Measurements from ENCODE around the gene ISOC2. TPM values are rescaled to one million over a fixed set of nuclear protein-coding genes. Genes with fewer than 3 reads are reported as not detected.

Gene ISOC2
- total and polyA plus RNA-seq, 12 donors: 42.5 to 117 (median 50.0) TPM

DNA sequence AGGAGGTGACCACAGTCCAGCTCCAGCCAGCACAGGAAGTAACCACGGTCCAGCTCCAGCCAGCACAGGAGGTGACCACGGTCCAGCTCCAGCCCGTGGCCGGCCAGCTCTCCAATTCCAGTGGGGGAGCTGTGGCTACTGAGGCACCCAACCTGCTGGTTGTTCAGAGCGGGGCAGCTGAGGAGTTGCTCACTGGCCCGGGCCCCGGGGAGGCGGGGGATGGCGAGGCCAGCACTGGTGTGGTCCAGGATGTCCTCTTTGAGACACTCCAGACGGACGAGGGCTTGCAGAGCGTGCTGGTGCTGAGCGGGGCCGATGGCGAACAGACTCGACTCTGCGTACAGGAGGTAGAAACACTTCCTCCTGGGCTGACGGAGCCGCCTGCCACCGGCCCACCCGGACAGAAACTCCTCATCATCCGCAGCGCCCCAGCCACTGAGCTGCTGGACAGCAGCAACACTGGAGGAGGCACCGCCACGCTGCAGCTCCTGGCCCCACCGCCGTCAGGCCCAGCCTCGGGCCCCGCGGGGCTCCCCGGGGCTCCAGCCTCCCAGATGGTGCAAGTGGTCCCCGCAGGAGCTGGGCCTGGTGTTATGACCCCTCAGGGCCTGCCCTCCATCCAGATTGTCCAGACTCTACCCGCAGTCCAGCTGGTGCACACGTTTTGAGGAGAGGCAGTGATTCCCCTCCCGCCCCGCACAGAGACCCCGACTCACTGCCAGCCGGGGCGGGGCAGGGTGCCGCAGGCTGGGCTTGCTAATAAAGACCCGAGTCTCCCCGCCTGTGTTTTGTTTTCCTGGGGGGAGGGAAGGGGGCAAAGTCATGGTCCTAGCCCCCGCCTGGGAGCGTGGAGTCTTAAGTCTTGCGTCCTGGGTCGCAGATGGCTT is 22.5 kb upstream of the ISOC2 start:
- peaks cover 27 to 69% (median 48%) of the 10 kb centered on the region in 9 donors for H3K4me1 ChIP-seq
- DNase-seq (peak in 1 of 2 donors; percentile 14), ATAC-seq (no peak)
- 63 to 64% methylated on average over 46 of the region's 46 CpGs for WGBS, 2 donors
- H3K9me3 ChIP-seq: no peaks in the 10 kb centered on the region
- no peaks in the 10 kb centered on the region for H3K27me3 ChIP-seq
- H3K4me3 ChIP-seq: peak overlapping the region; percentile 53 to 72 (median 66)
- peaks cover 0 to 26% (median 10%) of the 10 kb centered on the region in 9 donors for H3K36me3 ChIP-seq
- peak overlapping the region in 8 of 10 donors; percentile 82 to 95 (median 88) for H3K27ac ChIP-seq
- intact Hi-C loops (cut with DNase I): no loop called here
- TF ChIP-seq, protein P1, sequence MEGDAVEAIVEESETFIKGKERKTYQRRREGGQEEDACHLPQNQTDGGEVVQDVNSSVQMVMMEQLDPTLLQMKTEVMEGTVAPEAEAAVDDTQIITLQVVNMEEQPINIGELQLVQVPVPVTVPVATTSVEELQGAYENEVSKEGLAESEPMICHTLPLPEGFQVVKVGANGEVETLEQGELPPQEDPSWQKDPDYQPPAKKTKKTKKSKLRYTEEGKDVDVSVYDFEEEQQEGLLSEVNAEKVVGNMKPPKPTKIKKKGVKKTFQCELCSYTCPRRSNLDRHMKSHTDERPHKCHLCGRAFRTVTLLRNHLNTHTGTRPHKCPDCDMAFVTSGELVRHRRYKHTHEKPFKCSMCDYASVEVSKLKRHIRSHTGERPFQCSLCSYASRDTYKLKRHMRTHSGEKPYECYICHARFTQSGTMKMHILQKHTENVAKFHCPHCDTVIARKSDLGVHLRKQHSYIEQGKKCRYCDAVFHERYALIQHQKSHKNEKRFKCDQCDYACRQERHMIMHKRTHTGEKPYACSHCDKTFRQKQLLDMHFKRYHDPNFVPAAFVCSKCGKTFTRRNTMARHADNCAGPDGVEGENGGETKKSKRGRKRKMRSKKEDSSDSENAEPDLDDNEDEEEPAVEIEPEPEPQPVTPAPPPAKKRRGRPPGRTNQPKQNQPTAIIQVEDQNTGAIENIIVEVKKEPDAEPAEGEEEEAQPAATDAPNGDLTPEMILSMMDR (IDR thresholded peaks at IDR 0.05): no peak

DNA sequence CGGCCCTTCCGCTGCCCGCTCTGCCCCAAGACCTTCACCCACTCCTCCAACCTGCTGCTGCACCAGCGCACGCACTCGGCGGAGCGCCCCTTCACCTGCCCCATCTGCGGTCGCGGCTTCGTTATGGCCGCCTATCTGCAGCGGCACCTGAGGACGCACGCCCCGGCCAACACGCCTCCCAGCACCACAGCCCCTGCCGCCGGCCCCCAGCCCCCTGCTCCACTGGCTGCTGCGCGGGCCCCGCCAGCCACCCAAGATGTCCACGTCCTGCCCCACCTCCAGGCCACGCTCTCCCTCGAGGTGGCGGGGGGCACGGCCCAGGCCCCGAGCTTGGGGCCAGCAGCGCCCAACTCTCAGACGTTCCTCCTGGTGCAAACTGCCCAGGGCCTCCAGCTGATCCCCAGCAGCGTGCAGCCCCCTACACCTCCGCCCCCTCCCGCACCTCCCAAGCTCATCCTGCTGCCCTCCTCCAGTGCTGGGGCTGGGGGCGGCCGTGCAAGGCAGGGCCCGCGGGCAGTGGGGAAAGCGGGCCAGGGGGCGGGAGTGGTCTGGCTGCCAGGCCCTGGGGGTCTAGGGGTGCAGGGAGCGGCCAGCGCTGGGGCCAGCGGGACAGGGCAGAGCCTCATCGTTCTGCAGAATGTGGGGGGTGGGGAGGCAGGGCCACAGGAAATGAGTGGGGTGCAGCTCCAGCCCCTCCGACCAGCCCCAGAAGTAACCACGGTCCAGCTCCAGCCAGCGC is 21.7 kb upstream of the ISOC2 start:
- 90% methylated on average over 39 to 47 of the region's 47 CpGs for WGBS, 2 donors
- Histone ChIP-seq H3K27ac (no peak overlapping the region), H3K36me3 (peaks cover 0 to 26% (median 10%) of the 10 kb centered on the region in 9 donors), H3K27me3 (no peaks in the 10 kb centered on the region), H3K4me1 (peaks cover 27 to 70% (median 50%) of the 10 kb centered on the region in 9 donors), H3K9me3 (no peaks in the 10 kb centered on the region), H3K4me3 (no peak overlapping the region)
- DNase-seq (no peak), ATAC-seq (no peak)
- intact Hi-C loops (cut with DNase I): no loop called here
- TF ChIP-seq, protein P1 (IDR thresholded peaks at IDR 0.05): no peak

DNA sequence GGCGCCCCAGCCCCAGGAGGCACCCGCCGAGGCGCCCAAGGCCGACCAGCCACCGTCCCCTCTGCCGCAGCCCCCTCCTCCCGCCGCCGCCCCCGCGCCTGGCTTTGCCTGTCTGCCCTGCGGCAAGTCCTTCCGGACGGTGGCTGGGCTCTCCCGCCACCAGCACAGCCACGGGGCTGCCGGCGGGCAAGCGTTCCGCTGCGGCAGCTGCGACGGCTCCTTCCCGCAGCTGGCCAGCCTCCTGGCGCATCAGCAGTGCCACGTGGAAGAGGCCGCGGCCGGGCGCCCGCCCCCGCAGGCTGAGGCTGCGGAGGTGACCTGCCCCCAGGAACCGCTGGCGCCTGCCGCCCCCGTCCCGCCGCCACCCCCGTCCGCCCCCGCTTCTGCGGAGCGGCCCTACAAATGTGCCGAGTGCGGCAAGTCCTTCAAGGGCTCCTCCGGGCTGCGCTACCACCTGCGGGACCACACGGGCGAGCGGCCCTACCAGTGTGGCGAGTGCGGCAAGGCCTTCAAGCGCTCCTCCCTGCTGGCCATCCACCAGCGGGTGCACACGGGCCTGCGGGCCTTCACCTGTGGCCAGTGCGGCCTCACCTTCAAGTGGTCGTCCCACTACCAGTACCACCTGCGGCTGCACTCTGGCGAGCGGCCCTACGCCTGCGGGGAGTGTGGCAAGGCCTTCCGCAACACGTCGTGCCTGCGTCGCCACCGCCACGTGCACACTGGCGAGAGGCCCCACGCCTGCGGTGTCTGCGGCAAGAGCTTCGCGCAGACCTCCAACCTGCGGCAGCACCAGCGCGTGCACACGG is 20.9 kb upstream of the ISOC2 start:
- no peak overlapping the region for H3K27ac ChIP-seq
- H3K9me3 ChIP-seq: no peaks in the 10 kb centered on the region
- ATAC-seq (no peak), DNase-seq (peak in 1 of 2 donors; percentile 18)
- H3K36me3 ChIP-seq: peaks cover 0 to 26% (median 10%) of the 10 kb centered on the region in 9 donors
- TF ChIP-seq, protein P1 (IDR thresholded peaks at IDR 0.05): no peak
- H3K4me3 ChIP-seq: no peak overlapping the region
- intact Hi-C loops (cut with DNase I): no loop called here
- H3K27me3 ChIP-seq: no peaks in the 10 kb centered on the region
- peaks cover 25 to 70% (median 51%) of the 10 kb centered on the region in 9 donors for H3K4me1 ChIP-seq
- whole genome bisulfite sequencing, 2 donors: 92 to 93% methylated on average over 50 to 83 of the region's 83 CpGs

DNA sequence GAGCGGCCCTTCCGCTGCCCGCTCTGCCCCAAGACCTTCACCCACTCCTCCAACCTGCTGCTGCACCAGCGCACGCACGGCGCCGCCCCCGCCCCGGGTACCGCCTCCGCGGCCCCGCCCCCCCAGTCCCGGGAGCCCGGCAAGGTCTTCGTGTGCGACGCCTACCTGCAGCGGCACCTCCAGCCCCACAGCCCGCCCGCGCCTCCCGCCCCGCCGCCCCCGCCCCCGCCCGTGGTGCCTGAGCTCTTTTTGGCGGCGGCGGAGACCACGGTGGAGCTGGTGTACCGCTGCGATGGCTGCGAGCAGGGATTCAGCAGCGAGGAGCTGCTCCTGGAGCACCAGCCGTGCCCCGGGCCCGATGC is 20.3 kb upstream of the ISOC2 start:
- ATAC-seq: no peak
- Histone ChIP-seq H3K36me3 (peaks cover 0 to 26% (median 10%) of the 10 kb centered on the region in 9 donors), H3K27ac (no peak overlapping the region), H3K27me3 (no peaks in the 10 kb centered on the region), H3K9me3 (no peaks in the 10 kb centered on the region), H3K4me1 (peaks cover 20 to 67% (median 47%) of the 10 kb centered on the region in 9 donors), H3K4me3 (no peak overlapping the region)
- intact Hi-C loops (cut with DNase I): no loop called here
- TF ChIP-seq, protein P1 (IDR thresholded peaks at IDR 0.05): no peak
- peak in 1 of 2 donors; percentile 5 for DNase-seq
- WGBS, 2 donors: 71 to 81% methylated on average over 35 to 40 of the region's 40 CpGs
